K562 (cell line): ENCODE measurements around the gene TMEM267. TPM values are rescaled to one million over a fixed set of nuclear protein-coding genes. Genes with fewer than 3 reads are reported as not detected.

ENCODE experiments used
- CSDE1 ChIP-seq, 2 experiments: fragments of 450-650 bp; IDR thresholded peaks; 2 replicates each; pipeline ENCODE4 v1.6.1; 2016; ENCODE audit warnings: mild to moderate bottlenecking in 1 of 2
- FOS ChIP-seq: IDR thresholded peaks from 3 replicates; pipeline ENCODE4 v1.6.1; 2011; ENCODE audit not compliant: insufficient read length; ENCODE audit errors: extremely low read depth
- HDAC2 ChIP-seq: fragments of 450-650 bp; IDR thresholded peaks from 2 replicates; pipeline ENCODE4 v1.6.1; 2016; ENCODE audit warnings: mild to moderate bottlenecking
- NCOR1 ChIP-seq: fragments of 450-650 bp; IDR thresholded peaks from 2 replicates; pipeline ENCODE4 v1.6.1; 2016; ENCODE audit warnings: mild to moderate bottlenecking, moderate library complexity
- NELFE ChIP-seq: IDR thresholded peaks from 2 replicates; pipeline ENCODE4 v1.6.1; 2011; ENCODE audit warnings: mild to moderate bottlenecking; ENCODE audit not compliant: insufficient read depth, insufficient read length
- RBBP5 ChIP-seq: fragments of 200-600 bp; sonication (generic); IDR thresholded peaks from 2 replicates; pipeline ENCODE4 v1.6.1; 2012; ENCODE audit warnings: borderline replicate concordance, mild to moderate bottlenecking, low read length, control low read depth, inconsistent platforms; ENCODE audit not compliant: insufficient read depth, poor library complexity, severe bottlenecking
- RFX1 ChIP-seq: fragments of 450-650 bp; IDR thresholded peaks from 2 replicates; pipeline ENCODE4 v1.6.1; 2016; ENCODE audit warnings: mild to moderate bottlenecking, moderate library complexity
- SETDB1 ChIP-seq: IDR thresholded peaks from one replicate; pipeline ENCODE4 v1.6.1; 2012; ENCODE audit warnings: low read length, control low read depth, inconsistent platforms
- SREBF2 ChIP-seq: sonication (generic); formaldehyde crosslinking; IDR thresholded peaks from 2 replicates; pipeline ENCODE4 v1.4.0; 2020; ENCODE audit warnings: mild to moderate bottlenecking, missing genetic modification reagents
- ZC3H11A ChIP-seq: IDR thresholded peaks from 2 replicates; pipeline ENCODE4 v1.6.1; 2012; ENCODE audit warnings: low read depth, low read length, improper control_type of control experiment
- ZNF282 ChIP-seq: sonication (generic); formaldehyde crosslinking; IDR thresholded peaks from 2 replicates; pipeline ENCODE4 v1.8.1; 2023; ENCODE audit warnings: missing genetic modification reagents
- polyA plus RNA-seq, 8 experiments: library from polyadenylated mRNA; depleted of rRNA in 4 of 8; stranded (reverse) in 5 of 8; unstranded in 3 of 8; fragments of >200 nt; fragmentation: Nextera tagmentation in 2 of 8; fragmentation: Illumina TruSeq in 1 of 8; extraction: Ambion mirVana in 2 of 8; extraction: Trizol in 1 of 8; gene quantifications; 2 replicates each; pipeline versions ENCODE4 v1.2.1 to v1.2.3, GENCODE V29; 2011 to 2014; ENCODE audit warnings: inconsistent platforms in 1 of 8, missing spikeins in 1 of 8
- total RNA-seq, 7 experiments: library from RNA; depleted of rRNA in 6 of 7; stranded (reverse); fragments of >200 nt in 6 of 7; fragmentation: Illumina TruSeq in 2 of 7; extraction: Trizol in 2 of 7; gene quantifications; 2 replicates each; pipeline versions ENCODE4 v1.2.1 to v1.2.3, GENCODE V29; 2011 to 2021; ENCODE audit warnings: low replicate concordance in 1 of 7
- TF ChIP-seq, protein P1 (sequence below): sonication (generic); formaldehyde crosslinking; IDR thresholded peaks from 2 replicates; pipeline ENCODE4 v1.8.0; 2022; ENCODE audit warnings: mild to moderate bottlenecking, missing genetic modification reagents
- TF ChIP-seq, protein P2 (sequence below): sonication (generic); formaldehyde crosslinking; IDR thresholded peaks from 2 replicates; pipeline ENCODE4 v1.8.1; 2023; ENCODE audit warnings: mild to moderate bottlenecking, missing genetic modification reagents
- TF ChIP-seq, protein P3 (sequence below): fragments of 250-450 bp; sonication (Bioruptor Pico); IDR thresholded peaks from 2 replicates; pipeline ENCODE4 v1.4.0; 2020; ENCODE audit warnings: mild to moderate bottlenecking, moderate library complexity
- TF ChIP-seq, protein P4 (sequence below): fragments of 250-450 bp; sonication (Bioruptor Pico); IDR thresholded peaks from 2 replicates; pipeline ENCODE4 v1.5.0; 2020; ENCODE audit warnings: mild to moderate bottlenecking

The TMEM267 gene
- total and polyA plus RNA-seq, 9 of the 15 experiments (the other 6 are each of a cell fraction or from before 2014, with no cell fraction given) = 8.1 to 61.1 (median 17.8) TPM

DNA sequence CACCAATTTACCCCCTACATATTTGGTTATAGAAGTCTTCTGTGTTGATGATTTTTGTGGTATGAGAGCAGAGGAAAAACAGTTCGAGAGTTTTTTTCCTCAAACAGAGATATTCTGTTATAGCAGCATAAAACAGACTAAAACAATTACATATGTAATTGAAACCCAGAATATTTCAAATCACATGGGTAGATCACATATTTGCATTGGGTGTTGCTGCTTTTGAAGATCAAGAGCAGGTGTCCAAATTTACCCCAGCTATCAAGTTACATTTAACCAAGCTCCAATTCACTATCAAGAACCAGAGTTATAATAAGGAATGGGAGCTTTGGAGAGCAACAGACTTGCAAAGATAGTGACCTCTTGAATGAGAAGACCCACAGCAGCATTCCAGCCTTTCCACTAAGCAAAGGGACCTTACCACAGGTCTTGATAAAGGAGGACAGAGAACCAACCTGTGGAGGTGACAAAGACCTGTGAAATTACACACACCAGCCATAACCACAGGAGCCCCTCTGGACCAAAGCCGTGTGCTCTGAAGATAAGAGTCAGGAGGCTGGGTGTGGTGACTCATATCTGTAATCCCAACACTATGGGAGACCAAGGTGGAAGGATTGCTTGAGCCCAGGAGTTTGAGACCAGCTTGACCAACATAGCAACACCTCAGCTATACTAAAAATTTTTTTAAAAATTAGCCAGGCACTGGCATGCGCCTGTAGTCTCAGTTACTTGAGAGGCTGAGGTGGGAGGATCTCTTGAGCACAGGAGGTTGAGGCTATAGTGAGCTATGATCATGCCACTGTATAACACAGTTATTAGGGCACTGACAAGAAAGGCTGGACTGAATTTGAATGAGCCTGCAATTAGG is 67.5 kb downstream of the TMEM267 start (continued):
- TF ChIP-seq, protein P1, sequence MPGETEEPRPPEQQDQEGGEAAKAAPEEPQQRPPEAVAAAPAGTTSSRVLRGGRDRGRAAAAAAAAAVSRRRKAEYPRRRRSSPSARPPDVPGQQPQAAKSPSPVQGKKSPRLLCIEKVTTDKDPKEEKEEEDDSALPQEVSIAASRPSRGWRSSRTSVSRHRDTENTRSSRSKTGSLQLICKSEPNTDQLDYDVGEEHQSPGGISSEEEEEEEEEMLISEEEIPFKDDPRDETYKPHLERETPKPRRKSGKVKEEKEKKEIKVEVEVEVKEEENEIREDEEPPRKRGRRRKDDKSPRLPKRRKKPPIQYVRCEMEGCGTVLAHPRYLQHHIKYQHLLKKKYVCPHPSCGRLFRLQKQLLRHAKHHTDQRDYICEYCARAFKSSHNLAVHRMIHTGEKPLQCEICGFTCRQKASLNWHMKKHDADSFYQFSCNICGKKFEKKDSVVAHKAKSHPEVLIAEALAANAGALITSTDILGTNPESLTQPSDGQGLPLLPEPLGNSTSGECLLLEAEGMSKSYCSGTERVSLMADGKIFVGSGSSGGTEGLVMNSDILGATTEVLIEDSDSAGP = no peak
- TF ChIP-seq HDAC2 (peak; percentile 84; the same call in 1 of the 2 replicates), NELFE (no peak), SREBF2 (CRISPR knock-in tag) (no peak), ZC3H11A (no peak), ZNF282 (CRISPR knock-in tag) (no peak), RFX1 (no peak), RBBP5 (no peak), CSDE1 (IDR thresholded peaks at IDR 0.05) (no peak), FOS (peak; percentile 47), NCOR1 (peak; percentile 89), SETDB1 (no peak)
- TF ChIP-seq, protein P2, sequence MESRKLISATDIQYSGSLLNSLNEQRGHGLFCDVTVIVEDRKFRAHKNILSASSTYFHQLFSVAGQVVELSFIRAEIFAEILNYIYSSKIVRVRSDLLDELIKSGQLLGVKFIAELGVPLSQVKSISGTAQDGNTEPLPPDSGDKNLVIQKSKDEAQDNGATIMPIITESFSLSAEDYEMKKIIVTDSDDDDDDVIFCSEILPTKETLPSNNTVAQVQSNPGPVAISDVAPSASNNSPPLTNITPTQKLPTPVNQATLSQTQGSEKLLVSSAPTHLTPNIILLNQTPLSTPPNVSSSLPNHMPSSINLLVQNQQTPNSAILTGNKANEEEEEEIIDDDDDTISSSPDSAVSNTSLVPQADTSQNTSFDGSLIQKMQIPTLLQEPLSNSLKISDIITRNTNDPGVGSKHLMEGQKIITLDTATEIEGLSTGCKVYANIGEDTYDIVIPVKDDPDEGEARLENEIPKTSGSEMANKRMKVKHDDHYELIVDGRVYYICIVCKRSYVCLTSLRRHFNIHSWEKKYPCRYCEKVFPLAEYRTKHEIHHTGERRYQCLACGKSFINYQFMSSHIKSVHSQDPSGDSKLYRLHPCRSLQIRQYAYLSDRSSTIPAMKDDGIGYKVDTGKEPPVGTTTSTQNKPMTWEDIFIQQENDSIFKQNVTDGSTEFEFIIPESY (CRISPR knock-in tag) = no peak
- TF ChIP-seq, protein P3, sequence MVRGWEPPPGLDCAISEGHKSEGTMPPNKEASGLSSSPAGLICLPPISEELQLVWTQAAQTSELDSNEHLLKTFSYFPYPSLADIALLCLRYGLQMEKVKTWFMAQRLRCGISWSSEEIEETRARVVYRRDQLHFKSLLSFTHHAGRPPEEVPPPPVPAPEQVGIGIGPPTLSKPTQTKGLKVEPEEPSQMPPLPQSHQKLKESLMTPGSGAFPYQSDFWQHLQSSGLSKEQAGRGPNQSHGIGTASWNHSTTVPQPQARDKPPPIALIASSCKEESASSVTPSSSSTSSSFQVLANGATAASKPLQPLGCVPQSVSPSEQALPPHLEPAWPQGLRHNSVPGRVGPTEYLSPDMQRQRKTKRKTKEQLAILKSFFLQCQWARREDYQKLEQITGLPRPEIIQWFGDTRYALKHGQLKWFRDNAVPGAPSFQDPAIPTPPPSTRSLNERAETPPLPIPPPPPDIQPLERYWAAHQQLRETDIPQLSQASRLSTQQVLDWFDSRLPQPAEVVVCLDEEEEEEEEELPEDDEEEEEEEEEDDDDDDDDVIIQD (CRISPR knock-in tag) = no peak
- TF ChIP-seq, protein P4, sequence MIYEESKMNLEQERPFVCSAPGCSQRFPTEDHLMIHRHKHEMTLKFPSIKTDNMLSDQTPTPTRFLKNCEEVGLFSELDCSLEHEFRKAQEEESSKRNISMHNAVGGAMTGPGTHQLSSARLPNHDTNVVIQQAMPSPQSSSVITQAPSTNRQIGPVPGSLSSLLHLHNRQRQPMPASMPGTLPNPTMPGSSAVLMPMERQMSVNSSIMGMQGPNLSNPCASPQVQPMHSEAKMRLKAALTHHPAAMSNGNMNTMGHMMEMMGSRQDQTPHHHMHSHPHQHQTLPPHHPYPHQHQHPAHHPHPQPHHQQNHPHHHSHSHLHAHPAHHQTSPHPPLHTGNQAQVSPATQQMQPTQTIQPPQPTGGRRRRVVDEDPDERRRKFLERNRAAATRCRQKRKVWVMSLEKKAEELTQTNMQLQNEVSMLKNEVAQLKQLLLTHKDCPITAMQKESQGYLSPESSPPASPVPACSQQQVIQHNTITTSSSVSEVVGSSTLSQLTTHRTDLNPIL (CRISPR knock-in tag) = no peak
